Measurements from ENCODE around the gene PHKA2. TPM values are rescaled to one million over a fixed set of nuclear protein-coding genes. Genes with fewer than 3 reads are reported as not detected.

Gene PHKA2
- total and polyA plus RNA-seq, 2 experiments from 2014 or later, result 26.4 to 35.7 TPM

- Histone ChIP-seq H3K27me3 (no peaks in the 10 kb centered on the region), H2AFZ (no peak overlapping the region), H3K4me1 (ENCODE audit: insufficient read depth) (no peaks in the 10 kb centered on the region), H3K9me3 (ENCODE audit: low read depth) (no peaks in the 10 kb centered on the region), H3K9me2 (replicated peaks; ENCODE audit: insufficient read depth) (no peaks in the 10 kb centered on the region), H4K20me1 (ENCODE audit: insufficient read depth, poor library complexity, severe bottlenecking) (no peaks in the 10 kb centered on the region), H3K36me3 (replicated peaks; ENCODE audit: insufficient read depth, low read depth) (no peaks in the 10 kb centered on the region), H3K4me2 (no peak overlapping the region), H3K4me3 (no peak overlapping the region), H3K79me2 (peaks cover 12% of the 10 kb centered on the region), H3K27ac (no peak overlapping the region)
- DNase-seq (ENCODE audit: low spot score), result no peak
- WGBS (ENCODE audit: low lambda C conversion rate, missing lambda C conversion rate), result 69% methylated on average over 2 of the region's 2 CpGs
- TF ChIP-seq CTCF (IDR thresholded peaks at IDR 0.05; ENCODE audit: poor library complexity) (no peak), EZH2phosphoT487 (IDR thresholded peaks at IDR 0.05; ENCODE audit: low read depth, severe bottlenecking, unreplicated experiment) (no peak), EZH2 (IDR thresholded peaks at IDR 0.05; ENCODE audit: borderline replicate concordance) (no peak)
These were observed 22.2 kb downstream of the PHKA2 start for GRCh38 chrX:18961686-18962085.

GRCh38 chrX:18956303-18957032 lies 27.4 kb downstream of the PHKA2 start:
- Histone ChIP-seq H3K4me2 (no peak overlapping the region), H3K27ac (no peak overlapping the region), H3K9me3 (ENCODE audit: low read depth) (no peaks in the 10 kb centered on the region), H3K27me3 (no peaks in the 10 kb centered on the region), H3K4me3 (no peak overlapping the region), H3K9me2 (replicated peaks; ENCODE audit: insufficient read depth) (no peaks in the 10 kb centered on the region), H3K4me1 (ENCODE audit: insufficient read depth) (no peaks in the 10 kb centered on the region), H3K79me2 (peaks cover 12% of the 10 kb centered on the region), H2AFZ (no peak overlapping the region), H4K20me1 (ENCODE audit: insufficient read depth, poor library complexity, severe bottlenecking) (no peaks in the 10 kb centered on the region), H3K36me3 (replicated peaks; ENCODE audit: insufficient read depth, low read depth) (no peaks in the 10 kb centered on the region)
- TF ChIP-seq CTCF (IDR thresholded peaks at IDR 0.05; ENCODE audit: poor library complexity) (no peak), EZH2 (IDR thresholded peaks at IDR 0.05; ENCODE audit: borderline replicate concordance) (no peak), EZH2phosphoT487 (IDR thresholded peaks at IDR 0.05; ENCODE audit: low read depth, severe bottlenecking, unreplicated experiment) (no peak)
- DNase-seq (ENCODE audit: low spot score), result no peak
- 79% methylated on average over 7 of the region's 7 CpGs for WGBS (ENCODE audit: low lambda C conversion rate, missing lambda C conversion rate)

- no peaks in the 10 kb centered on the region for H3K36me3 ChIP-seq (replicated peaks; ENCODE audit: insufficient read depth, low read depth)
- no peaks in the 10 kb centered on the region for H4K20me1 ChIP-seq (ENCODE audit: insufficient read depth, poor library complexity, severe bottlenecking)
These were observed 28.2 kb downstream of the PHKA2 start for GRCh38 chrX:18955676-18956075.

More at GRCh38 chrX:18955676-18956075, 28.2 kb downstream of the PHKA2 start:
- H2AFZ ChIP-seq, result no peak overlapping the region
- no peak for DNase-seq (ENCODE audit: low spot score)
- H3K79me2 ChIP-seq, result peaks cover 12% of the 10 kb centered on the region
- H3K4me3 ChIP-seq, result no peak overlapping the region
- TF ChIP-seq EZH2 (IDR thresholded peaks at IDR 0.05; ENCODE audit: borderline replicate concordance) (no peak), EZH2phosphoT487 (IDR thresholded peaks at IDR 0.05; ENCODE audit: low read depth, severe bottlenecking, unreplicated experiment) (no peak), CTCF (IDR thresholded peaks at IDR 0.05; ENCODE audit: poor library complexity) (no peak)
- WGBS (ENCODE audit: low lambda C conversion rate, missing lambda C conversion rate), result 87% methylated on average over 4 of the region's 4 CpGs
- H3K27me3 ChIP-seq, result no peaks in the 10 kb centered on the region
- H3K27ac ChIP-seq, result no peak overlapping the region
- H3K9me2 ChIP-seq (replicated peaks; ENCODE audit: insufficient read depth), result no peaks in the 10 kb centered on the region
- no peak overlapping the region for H3K4me2 ChIP-seq
- no peaks in the 10 kb centered on the region for H3K4me1 ChIP-seq (ENCODE audit: insufficient read depth)
- H3K9me3 ChIP-seq (ENCODE audit: low read depth), result no peaks in the 10 kb centered on the region
